BE2C (cell line): ENCODE measurements around the gene ARHGAP26.

ENCODE experiments used
- DNase-seq: peaks from one replicate; pipeline ENCODE4 v3.0.0-alpha.2; 2020
- H3K27me3 ChIP-seq: fragments of 250-450 bp; sonication (Bioruptor Pico); 2 replicates; pipeline ENCODE4 v1.5.1; 2020; ENCODE audit warnings: mild to moderate bottlenecking
- H3K36me3 ChIP-seq: fragments of 250-450 bp; sonication (Bioruptor Pico); 2 replicates; pipeline ENCODE4 v1.5.1; 2020; ENCODE audit warnings: mild to moderate bottlenecking
- H3K4me1 ChIP-seq: fragments of 250-450 bp; sonication (Bioruptor Pico); 2 replicates; pipeline ENCODE4 v1.5.1; 2020
- H3K4me3 ChIP-seq: 2 replicates; pipeline ENCODE4 v1.5.1; 2011; ENCODE audit warnings: low read depth, low read length
- H3K9me3 ChIP-seq: fragments of 250-450 bp; sonication (Bioruptor Pico); 2 replicates; pipeline ENCODE4 v1.5.1; 2020
- CTCF ChIP-seq: IDR thresholded peaks from 2 replicates; pipeline ENCODE4 v1.5.1; 2012; ENCODE audit warnings: mild to moderate bottlenecking, low read depth, low read length

ARHGAP26 gene

GRCh38 chr5:143132739-143133138, 362.6 kb downstream of the ARHGAP26 start:
- no peak for DNase-seq
- H3K27me3 ChIP-seq = no peaks in the 10 kb centered on the region
- H3K36me3 ChIP-seq = peaks cover 3% of the 10 kb centered on the region; the same call in 1 of the 2 replicates
- peaks cover 11% of the 10 kb centered on the region for H3K4me1 ChIP-seq
- no peak overlapping the region for H3K4me3 ChIP-seq
- TF ChIP-seq CTCF = no peak
- H3K9me3 ChIP-seq = no peaks in the 10 kb centered on the region

GRCh38 chr5:143133721-143134120, 363.5 kb downstream of the ARHGAP26 start:
- no peak for DNase-seq

GRCh38 chr5:143134269-143134668, 364.1 kb downstream of the ARHGAP26 start:
- H3K36me3 ChIP-seq = peaks cover 3% of the 10 kb centered on the region; the same call in 1 of the 2 replicates
- no peak overlapping the region for H3K4me3 ChIP-seq
- H3K4me1 ChIP-seq = peaks cover 11% of the 10 kb centered on the region
- no peaks in the 10 kb centered on the region for H3K27me3 ChIP-seq
- no peak for TF ChIP-seq CTCF
- no peaks in the 10 kb centered on the region for H3K9me3 ChIP-seq
- no peak for DNase-seq

More at GRCh38 chr5:143133721-143134120, 363.5 kb downstream of the ARHGAP26 start:
- Histone ChIP-seq H3K27me3 (no peaks in the 10 kb centered on the region), H3K9me3 (no peaks in the 10 kb centered on the region), H3K36me3 (peaks cover 3% of the 10 kb centered on the region; the same call in 1 of the 2 replicates), H3K4me3 (no peak overlapping the region), H3K4me1 (peaks cover 11% of the 10 kb centered on the region)
- TF ChIP-seq CTCF = no peak

- no peaks in the 10 kb centered on the region for H3K9me3 ChIP-seq
- H3K27me3 ChIP-seq = no peaks in the 10 kb centered on the region
- H3K4me3 ChIP-seq = no peak overlapping the region
- H3K36me3 ChIP-seq = peaks cover 3% of the 10 kb centered on the region; the same call in 1 of the 2 replicates
- no peak for TF ChIP-seq CTCF
- no peak for DNase-seq
- H3K4me1 ChIP-seq = peaks cover 11% of the 10 kb centered on the region
These were observed 364.7 kb downstream of the ARHGAP26 start for GRCh38 chr5:143134900-143135299.

GRCh38 chr5:143135832-143136551, 365.8 kb downstream of the ARHGAP26 start:
- no peak overlapping the region for H3K4me3 ChIP-seq
- no peak for DNase-seq
- peaks cover 3% of the 10 kb centered on the region; the same call in 1 of the 2 replicates for H3K36me3 ChIP-seq
- H3K4me1 ChIP-seq = peaks cover 5% of the 10 kb centered on the region
- no peaks in the 10 kb centered on the region for H3K9me3 ChIP-seq
- H3K27me3 ChIP-seq = no peaks in the 10 kb centered on the region
- TF ChIP-seq CTCF = no peak

- peaks cover 3% of the 10 kb centered on the region; the same call in 1 of the 2 replicates for H3K36me3 ChIP-seq
- no peak for TF ChIP-seq CTCF
- no peaks in the 10 kb centered on the region for H3K9me3 ChIP-seq
- no peak for DNase-seq
- no peaks in the 10 kb centered on the region for H3K27me3 ChIP-seq
- H3K4me1 ChIP-seq = peaks cover 4% of the 10 kb centered on the region; the same call in 1 of the 2 replicates
- H3K4me3 ChIP-seq = no peak overlapping the region
These were observed 368.7 kb downstream of the ARHGAP26 start for GRCh38 chr5:143138839-143139238.
